GM19395 (cell line): ENCODE data around the gene PAPSS2.

Source experiments
- ATAC-seq: cut with Tn5 transposase; IDR thresholded peaks from one replicate; pipeline ENCODE4 v1.9.1; 2021; ENCODE audit warnings: mild to moderate bottlenecking, moderate library complexity; ENCODE audit not compliant: unreplicated experiment

The PAPSS2 gene

GRCh38 chr10:87669752-87670151 lies 10.1 kb downstream of the PAPSS2 start:
- no peak for ATAC-seq

DNA sequence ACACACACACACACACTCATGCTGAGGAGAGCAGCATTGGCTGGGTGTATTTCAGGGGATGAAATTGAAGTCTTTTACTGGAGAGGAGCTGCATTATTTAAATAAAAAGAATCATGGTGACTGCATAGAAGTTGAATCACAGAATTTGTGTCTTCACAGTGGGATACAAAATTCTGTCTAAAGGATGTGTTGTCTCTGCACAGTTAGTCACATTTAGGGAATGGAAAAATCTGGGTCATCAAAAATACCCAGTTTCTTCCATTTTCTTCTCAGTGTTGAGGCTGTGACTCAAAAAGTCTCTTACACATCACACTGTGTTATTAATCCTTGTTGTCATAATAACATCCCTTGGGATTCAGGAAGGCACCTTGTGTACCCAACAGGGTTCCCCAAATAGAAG lies 10.9 kb downstream of the PAPSS2 start:
- no peak for ATAC-seq

DNA sequence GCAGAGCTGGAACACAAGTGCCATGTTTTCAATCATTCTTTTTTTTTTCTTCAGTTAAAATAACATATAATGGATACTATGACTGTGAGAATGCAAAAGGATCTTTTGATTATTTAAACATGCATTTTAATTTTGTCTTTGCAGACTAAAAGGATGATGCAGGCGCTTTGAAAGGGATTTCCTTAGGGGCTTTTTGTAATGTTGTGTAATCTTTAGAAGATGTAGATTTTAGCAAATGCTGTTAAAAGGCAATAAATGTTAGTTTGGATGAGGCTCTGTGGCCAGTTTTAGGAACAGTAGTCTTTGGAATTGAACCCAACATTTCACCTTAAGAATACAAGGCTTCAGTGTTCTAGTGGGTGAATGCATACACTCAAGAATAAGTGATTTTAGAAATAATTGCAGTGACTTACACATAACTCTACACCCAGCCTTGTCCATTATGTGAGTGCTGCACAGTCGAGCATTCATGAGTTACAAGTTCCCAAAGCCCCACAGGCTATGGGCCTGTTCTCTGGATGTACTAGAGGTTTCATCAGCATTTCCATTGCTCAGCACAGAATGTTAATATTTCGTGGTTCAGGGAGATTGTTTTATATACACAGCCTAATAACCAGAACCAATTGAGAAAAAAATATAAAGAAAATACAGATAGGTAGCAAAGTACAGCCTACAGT lies 11.6 kb downstream of the PAPSS2 start:
- ATAC-seq: no peak

GRCh38 chr10:87672551-87672950 lies 12.9 kb downstream of the PAPSS2 start:
- no peak for ATAC-seq

DNA sequence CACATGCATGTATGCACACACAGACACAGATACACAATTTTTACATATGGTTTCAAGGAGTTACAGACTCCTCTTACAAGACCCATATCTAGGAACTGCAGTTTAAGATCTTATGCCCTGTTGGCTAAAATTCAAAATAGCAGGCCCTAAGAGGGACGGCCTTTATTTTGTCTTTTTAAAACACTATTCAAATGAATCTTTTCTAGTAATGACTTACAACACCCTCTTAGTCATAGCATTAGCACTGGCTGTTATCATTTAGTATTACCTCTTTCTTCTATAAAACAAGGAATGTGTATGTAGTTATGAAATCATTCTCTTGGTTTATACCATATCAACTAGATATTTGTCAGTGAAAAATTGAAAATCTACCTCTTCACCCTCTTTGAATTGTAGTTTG lies 15.3 kb downstream of the PAPSS2 start:
- ATAC-seq: no peak

GRCh38 chr10:87675396-87676376 lies 16.0 kb downstream of the PAPSS2 start:
- no peak for ATAC-seq

GRCh38 chr10:87677595-87677994 lies 17.9 kb downstream of the PAPSS2 start:
- no peak for ATAC-seq

- no peak for ATAC-seq
These were observed 18.6 kb downstream of the PAPSS2 start for GRCh38 chr10:87678302-87678701.

GRCh38 chr10:87683356-87683755 lies 23.7 kb downstream of the PAPSS2 start:
- no peak for ATAC-seq

DNA sequence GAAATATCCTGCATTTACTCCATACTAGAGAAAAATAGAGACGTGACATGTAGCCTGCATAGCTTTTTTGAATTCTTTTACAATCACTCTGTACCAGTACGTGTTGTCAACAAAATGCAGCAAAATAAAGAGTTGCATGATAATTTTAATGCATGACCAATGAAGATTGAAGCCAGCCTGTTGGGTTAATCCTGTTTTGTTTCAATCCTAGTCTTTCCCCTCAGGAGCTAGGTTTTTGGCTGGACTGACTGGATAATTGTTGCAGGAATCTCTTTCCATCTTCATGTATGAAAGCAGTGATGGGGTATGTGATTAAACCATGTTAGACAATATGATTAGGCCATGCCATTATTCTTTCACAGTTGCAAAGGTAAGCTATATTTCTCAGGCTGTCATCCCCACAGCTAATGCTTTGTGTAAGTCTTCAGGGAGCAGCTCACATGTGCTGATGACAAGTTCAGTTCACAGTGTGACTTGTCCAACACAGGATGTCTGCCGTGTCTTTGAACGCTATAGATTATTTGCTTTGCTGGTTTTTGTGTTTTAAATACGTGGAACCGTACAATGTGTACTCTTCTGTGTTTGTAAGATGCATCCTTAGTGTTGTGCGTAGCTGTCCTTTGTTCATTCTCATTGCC lies 24.4 kb downstream of the PAPSS2 start:
- ATAC-seq: no peak

DNA sequence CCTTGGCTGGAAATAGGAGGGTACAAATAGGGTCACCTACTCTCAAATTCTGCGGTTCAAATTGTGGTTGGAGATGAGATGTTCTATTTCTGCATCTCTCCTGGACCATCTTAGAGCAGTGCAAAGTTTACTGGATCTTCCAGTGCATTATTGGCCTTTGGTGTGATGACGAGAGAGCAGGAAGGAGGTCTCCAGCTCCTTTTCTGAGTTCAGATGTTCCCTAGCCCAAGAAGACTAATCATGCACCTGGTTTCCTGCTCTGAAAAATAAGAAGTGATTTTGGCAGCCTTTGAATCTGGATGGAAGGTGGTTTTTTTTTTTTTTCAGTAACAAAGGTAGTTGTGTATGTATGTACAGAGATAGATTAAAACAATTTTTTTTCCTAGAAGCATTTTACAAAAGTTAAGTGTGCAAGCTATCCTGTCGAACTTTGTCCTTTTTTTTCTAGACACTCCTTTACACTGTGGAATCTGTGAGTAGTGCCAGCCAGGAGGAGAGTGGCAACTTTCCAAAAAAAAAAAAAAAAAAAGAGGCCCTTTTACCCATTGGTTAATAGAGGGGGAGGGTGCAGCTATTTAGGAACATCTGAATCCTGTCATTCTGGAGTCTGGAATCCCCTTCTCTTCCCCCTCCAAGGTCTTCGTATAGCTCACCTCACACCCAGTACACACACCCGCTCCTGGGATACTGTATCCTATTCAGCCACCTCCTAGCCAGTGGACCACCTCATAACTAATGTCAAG lies 26.3 kb downstream of the PAPSS2 start:
- ATAC-seq: no peak

DNA sequence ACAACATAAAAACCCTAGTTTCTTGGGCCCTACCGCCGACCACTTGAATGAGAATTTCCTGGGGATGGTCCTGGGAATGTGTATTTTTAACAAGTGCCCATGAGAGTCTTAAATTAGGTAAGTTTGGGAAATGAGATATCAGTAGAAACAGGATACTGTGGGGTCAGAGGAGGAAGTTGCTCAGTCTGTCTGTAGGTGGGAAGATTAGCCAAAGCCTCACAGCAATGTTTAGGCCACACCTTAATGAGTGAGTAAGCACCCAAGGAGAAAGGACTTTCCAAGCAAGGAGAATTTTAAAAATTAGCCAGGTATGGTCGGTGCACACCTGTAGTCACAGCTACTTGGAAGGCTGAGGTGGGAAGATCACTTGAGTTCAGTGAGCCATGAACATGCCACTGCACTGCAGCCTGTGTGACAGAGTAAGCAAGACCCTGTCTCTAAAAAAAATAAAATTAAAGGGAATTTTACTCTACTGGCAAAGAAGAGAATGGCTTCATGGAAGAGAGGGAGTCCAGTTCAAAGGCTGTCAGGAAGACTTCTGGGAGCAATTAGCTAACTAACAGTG lies 31.9 kb downstream of the PAPSS2 start:
- ATAC-seq: no peak

DNA sequence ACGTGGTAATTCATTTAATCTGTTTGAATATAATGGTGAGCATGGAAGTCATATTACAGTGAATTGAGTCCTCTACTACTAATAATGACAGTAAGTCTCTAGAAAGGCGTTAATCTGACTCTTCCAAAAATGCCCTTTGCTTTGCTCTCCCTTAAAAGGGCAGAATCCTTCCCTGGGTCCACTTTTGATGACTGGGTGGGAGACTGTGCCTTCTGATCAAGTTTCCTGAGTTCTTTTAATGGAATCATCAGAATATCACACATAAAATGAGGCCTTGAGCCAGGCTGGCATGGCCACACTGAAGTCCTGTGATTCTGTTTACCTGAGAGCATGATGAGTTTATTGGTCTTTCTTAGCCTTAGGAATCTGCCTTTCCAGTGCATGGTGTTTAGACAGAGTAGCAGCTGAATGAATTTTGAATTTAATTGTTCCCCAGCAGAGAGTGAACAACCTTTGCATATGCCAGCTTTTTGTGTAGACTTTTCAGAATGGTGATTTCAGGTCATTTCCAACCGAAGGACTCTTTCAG lies 33.3 kb downstream of the PAPSS2 start:
- no peak for ATAC-seq

DNA sequence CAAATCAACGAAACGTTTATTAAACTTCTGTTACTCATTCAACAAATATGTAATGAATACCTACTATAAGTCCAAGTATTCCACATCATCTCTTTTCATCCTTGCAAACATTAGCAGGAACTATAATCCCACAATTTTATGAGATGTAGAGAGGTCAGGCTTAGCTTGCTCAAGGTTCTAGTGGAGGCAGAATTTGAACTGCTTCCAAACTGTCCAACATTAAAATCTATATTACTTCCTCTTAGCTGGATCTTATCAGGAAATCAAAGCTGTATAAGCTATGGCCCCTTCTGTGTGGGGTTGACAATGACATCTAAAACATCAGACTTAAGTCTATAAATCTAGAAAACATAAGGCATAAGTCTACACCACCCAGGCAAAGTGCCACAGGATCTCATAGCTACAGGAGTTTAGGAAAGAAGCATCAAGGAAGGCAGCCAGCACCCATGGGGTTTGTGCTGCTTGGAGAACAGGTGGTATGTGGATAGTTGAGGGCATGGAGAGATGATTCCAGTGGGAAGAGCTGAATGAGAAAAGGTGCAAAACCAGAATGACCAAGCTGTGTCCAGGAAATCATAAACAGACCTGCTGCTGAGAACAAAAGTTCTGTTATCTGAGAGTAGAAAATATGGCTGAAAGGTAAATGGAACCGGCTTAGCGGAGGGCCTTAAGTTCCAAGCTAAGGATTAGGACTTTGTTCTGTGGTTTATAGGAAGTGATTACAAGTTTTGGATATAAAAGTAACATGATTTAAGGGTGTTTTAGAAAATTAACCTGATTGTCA lies 34.5 kb downstream of the PAPSS2 start:
- no peak for ATAC-seq

DNA sequence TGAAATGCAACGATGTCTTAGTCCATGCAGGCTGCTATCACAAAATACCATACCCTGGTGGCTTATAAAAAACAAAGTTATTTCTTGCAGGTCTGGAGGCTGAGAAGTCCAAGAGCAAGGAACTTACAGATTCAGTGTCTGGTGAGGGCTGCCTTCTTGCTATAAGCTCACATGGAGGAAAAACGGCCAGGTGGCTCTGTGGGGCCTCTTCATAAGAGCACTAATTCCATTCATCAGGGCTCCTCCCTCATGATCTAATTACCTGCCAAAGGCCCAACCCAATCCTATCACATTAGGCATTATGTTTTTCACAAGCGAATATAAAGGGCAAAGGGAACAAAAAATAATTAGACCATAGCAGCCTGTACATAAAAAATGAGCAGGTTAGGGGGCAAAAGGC lies 35.4 kb downstream of the PAPSS2 start:
- no peak for ATAC-seq

GRCh38 chr10:87696922-87697745 lies 37.5 kb downstream of the PAPSS2 start:
- no peak for ATAC-seq

DNA sequence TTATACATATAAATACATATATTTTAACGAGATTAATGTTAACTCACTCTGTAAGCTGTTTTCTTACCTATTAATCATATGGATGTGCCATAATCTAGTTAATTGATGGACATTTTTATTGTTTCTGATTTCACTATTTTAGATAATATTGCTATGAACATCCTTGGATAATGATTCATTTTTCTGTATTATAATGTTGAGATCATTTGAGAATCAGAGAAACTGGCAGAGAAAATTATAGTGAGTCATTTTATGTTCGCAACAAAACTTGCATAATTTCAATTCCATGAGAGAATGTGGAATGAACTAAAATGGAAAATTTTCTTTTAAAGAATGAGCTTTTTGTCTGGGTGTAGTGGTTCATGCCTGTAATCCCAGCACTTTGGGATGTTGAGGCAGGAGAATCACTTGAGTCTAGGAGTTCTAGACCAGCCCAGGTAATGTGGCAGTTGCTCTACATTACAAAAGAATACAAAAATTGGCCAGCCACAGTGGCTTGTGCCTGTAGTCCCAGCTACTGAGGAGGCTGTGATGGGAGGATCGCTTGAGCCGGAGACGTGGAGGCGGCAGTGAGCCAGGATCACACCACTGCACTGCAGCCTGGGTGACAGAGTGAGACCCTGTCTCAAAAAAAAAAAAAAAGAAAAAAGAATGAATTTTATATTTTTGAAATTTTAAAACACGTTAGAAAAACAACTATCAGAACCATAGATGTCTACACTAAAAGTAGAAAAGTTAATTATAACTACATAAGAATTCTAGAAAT lies 40.5 kb downstream of the PAPSS2 start:
- no peak for ATAC-seq
